NAMALWA (cell line): Measurements from ENCODE around the gene KRTAP5-8.
"Not testable (repeated sequence)": the region's sequence is repeated elsewhere in the genome, so short reads cannot be mapped to it uniquely, and the experiment has no call there.

Experiments used
- DNase-seq: peaks from one replicate; pipeline ENCODE4 v3.0.0-alpha.2; 2015; ENCODE audit warnings: low spot score

Gene KRTAP5-8

GRCh38 chr11:71507102-71507501 lies 30.7 kb upstream of the KRTAP5-8 start:
- no peak for DNase-seq

DNA sequence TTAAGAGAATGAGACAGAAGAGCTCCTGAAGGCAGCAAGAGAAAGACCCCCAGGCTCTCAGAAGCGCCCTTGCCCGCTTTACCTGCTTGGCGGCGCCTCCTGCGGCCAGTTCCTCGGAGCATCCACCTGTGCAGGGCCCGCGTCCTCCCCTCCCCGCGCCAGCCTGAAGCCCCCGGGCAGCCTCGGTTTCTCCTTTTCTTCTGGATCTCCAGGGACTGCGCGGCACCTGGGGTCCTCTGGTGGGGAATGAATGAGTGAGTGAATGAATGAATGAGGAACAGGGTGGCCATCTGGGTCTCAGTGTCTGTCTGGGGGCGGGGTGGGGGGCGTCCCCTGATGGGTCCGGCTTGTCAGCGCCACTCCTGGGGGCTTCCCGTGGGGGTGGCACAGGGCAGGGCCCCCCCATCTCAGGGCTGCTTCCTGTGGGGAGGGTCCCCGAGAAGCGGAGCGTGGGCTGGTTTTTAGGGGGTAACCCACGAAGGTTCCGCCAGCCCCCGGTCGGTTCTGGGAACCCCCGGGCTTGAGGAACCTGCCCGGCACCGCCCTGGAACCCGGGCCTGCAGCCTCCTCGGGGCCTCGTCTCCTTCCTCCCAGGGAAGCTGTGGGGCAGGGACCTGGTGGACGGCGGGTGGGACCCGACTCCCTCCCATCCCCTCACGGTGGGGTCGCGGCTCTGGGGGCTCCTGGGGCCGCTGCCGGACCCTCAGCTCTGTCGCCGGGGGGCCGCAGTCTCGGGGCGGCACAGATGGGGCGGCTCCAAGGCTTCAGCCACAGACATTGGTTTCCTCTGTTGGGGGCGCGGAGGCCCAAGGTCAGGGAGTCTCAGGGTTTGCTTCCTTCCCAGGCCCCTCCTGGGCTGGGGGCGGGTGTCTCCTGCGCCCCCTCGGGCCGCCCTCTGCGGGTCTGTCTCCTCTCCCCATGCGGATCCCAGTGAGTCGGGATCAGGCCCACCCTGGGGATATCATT lies 19.0 kb upstream of the KRTAP5-8 start:
- DNase-seq: no peak

DNA sequence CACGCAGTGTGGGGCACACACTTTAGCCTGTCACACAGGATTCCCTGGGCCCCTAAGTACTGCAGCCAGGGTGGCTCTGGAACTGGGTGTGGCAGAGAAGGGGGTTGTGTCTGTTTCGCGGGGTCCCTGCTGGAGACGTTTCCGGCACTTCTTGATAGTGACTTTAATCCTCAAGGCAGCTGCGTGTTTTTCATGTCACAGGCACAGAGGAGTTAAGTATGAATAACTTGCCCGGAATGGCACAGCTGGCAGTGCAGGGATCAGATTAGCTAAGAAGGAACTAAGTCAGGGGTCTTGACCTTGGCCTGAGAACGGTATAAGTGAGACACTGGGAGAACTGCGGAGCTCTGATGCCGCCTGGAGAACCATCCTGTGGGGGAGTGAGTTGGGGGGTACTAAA lies 18.3 kb upstream of the KRTAP5-8 start:
- DNase-seq: no peak

GRCh38 chr11:71525188-71525937 lies 12.5 kb upstream of the KRTAP5-8 start:
- DNase-seq: no peak

DNA sequence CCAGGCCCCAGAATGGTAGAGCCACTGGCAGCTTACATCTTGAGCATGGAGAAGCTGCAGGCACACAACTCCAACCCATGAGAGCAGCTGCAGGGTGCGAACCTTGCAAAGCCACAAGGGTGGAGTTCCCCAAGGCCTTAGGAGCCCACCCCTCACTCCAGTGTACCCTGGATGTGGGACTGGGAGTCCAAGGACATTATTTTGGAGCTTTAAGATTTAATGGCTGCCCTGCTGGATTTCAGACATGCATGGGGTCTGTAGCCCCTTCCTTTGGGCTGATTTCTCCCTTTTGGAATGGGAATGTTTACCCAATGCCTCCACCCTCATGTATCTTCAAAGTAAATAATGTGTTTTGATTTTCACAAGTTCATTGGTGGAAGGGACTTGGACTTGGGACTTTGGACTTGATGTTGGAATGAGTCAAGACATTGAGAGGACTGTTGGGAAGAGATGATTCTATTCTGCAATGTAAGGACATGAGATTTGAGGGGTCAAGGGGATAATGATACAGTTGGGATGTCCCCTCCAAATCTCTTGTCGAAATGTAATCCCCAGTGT lies 11.8 kb upstream of the KRTAP5-8 start:
- DNase-seq: no peak

DNA sequence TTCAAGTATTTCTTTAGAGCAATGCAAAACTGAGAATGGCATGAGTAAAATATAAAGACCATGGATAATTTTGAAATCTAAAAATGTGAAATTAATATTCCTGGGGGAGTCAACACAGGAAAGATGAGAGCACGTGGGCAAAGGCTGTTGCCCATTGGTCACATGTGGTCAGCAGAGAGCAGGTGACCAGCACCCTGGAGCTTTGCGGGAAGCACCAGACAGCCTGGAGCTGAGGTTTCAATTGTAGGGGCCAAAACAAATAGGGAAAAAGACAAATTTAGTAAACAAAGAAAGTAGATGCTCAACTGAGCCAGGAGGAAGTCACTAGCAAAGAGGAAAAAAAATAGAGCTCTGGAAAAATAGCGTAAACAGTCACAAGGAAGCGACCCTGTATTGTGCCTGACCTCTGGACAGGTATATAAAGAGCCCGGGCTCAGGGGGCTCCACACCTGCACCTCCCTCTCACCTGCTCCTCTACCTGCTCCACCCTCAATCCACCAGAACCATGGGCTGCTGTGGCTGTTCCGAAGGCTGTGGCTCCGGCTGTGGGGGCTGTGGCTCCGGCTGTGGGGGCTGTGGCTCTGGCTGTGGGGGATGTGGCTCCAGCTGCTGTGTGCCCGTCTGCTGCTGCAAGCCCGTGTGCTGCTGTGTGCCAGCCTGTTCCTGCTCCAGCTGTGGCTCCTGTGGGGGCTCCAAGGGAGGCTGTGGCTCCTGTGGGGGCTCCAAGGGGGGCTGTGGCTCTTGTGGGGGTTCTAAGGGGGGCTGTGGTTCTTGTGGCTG lies 10.8 kb upstream of the KRTAP5-8 start, which contains the start of gene KRTAP5-7:
KRTAP5-7 (plus strand) TSS at position 472 of the 780 bp plus-strand sequence; CDS start at position 506, 34 bp downstream.
- not testable (repeated sequence) for DNase-seq

DNA sequence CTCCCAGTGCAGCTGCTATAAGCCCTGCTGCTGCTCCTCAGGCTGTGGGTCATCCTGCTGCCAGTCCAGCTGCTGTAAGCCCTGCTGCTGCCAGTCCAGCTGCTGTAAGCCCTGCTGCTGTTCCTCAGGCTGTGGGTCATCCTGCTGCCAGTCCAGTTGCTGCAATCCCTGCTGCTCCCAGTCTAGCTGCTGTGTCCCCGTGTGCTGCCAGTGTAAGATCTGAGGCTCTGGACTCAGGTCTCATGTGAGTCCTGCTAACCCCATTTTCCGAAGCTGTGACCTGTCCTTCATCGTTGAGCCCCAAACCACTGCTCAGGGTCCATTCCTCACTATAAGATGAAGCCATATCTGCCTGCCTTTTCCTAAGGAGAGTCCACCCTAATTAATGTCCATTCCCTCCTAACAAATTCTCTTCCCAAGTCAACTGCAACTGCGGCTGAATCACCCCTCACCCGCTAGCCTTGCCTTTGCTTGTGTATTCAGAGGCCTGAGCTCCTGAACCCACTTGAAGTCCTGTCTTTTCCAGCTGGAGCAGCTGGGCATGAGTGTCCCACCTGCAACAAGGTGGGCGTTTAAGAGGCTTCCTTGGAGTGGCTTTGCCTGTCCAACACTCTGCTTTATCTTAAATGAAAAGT lies 10.1 kb upstream of the KRTAP5-8 start:
- DNase-seq: no peak

DNA sequence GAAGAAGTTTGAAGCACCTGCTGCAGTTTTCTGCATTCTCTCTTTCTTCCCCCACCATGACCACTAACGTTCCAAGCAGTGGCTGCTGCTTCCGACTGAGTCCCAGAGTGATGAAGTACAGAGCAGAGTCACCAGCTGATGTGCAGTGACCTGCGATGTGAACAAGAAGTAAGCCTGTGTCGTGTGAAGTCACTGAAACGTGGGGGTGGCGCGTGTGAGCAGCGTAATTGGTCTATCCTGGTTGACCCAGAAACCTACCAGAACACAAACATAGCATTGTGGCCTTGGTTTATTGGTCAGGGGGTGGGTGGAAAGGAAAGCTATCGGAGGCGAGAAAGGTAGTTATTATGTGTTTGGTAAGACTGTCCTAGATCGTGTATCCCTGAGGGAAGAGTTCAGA lies 7.2 kb upstream of the KRTAP5-8 start:
- DNase-seq: no peak

DNA sequence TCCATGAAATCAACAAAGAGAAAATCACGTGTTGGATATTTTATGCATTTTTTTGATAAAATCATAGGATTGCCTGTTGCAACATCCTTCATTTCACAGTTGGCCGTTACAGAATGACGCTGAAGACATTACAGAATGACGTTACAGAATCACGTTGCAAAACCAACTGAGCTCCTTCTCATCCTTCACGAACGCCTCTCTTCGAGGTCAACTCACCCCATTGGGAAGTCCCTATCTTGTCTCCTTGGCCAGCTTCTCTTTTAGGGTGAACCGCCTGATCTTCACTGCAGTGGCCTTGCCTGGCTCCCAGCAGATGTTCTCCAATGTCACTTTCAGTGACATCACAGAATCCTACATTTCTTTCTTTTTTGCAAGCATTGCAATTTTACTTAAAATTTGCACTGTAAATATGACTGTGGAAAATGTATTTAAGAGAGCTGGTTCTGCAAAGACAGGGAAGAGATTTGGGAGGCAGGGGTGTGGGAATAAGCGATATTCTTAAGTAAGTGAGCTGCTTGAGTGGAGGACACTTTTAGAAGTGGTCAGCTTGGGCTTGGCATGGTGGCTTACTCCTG lies 5.7 kb upstream of the KRTAP5-8 start:
- no peak for DNase-seq

GRCh38 chr11:71534711-71535608 lies 2.9 kb upstream of the KRTAP5-8 start:
- not testable (repeated sequence) for DNase-seq

- no peak for DNase-seq
Measured at GRCh38 chr11:71535825-71536224, 2.0 kb upstream of the KRTAP5-8 start.

DNA sequence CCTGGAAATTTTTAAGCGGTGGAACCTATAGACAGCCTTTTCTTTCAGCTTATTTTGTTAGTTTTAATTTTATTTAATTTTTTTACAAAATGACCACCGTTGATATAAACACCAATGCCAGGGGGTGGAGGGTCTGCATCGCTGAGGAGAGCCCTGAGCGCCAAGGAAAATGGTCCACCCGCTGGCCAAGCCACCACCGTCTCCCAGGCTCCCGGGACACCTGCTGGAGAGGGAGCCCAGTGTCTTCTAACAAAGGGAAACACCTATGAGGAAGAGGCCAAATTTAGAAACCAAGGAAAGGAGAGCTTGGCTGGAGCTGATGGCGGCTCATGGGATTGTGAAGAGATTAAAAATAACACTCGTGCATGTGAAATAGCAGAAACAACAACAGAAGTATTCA lies 288 bp upstream of the KRTAP5-8 start:
- DNase-seq: no peak

GRCh38 chr11:71538666-71538990 lies 803 bp downstream of the KRTAP5-8 start:
- DNase-seq: no peak

DNA sequence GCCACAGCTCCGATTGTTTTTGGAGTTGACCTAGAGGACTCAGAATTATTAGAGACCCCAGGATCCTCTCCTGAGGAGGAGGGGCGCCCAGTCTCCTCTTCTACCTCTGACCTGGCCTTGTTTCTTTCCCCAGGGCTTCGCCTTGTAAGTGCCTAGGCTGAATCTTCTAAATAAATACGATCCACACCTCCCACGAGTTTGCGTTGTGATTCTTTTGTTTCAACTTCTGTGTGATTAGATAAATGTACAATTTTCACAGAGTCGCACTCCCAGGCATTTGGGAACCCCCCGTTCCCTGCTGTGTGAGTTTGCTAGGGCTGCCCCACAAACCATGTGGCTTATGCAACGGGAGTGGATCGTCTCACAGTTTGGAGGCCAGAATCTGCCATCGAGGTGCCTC lies 1.2 kb downstream of the KRTAP5-8 start:
- no peak for DNase-seq

DNA sequence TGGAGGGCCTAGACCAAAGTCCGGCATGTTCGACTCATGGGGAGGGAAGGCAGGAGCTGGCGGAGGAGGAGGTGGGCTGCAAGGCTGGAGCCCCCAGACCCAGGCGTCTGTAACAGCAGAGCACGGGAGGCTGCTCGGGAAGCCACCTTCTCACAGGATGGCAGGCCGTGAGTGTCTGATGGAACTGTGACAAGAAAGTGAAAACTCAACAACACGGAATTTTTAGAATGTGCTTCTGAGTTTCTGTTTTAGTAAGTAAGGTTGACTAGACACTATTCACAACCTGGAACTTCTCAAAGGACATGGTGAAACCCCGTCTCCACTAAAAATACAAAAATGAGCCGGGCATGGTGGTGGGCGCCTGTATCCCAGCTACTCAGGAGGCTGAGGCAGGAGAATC lies 2.1 kb downstream of the KRTAP5-8 start:
- DNase-seq: not testable (repeated sequence)

DNA sequence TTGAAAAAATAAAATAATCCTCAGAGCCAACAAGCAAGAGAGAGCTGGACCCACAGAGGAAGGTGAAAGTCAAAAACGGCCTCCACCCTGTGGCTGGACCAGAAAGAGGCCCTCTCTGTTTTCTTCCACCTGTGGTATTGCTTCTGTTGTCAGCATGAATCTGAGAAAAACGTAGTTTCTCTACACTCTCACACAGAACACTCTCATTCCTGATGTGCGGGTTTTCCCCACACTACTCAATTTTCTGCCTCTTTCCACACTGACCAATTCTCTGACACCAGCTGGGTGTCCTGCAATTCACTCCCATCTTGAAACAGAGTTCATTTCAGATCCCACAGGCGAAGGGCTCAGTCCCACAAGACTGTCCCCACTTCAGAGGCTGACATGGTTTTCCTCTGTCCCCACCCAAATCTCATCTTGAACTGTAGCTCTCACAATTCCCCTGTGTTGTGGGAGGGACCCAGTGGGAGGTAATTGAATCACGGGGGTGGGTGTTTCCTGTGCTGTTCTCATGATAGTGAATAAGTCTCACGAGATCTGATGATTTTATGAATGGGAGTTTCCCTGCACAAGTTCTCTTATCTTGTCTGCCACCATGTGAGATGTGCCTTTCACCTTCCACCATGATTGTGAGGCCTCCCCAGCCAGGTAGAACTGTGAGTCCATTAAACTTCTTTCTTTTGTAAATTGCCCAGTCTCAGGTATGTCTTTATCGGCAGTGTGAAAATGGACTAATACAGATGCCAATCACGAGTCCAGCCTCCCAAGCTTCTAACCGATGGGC lies 2.9 kb downstream of the KRTAP5-8 start:
- DNase-seq: not testable (repeated sequence)

DNA sequence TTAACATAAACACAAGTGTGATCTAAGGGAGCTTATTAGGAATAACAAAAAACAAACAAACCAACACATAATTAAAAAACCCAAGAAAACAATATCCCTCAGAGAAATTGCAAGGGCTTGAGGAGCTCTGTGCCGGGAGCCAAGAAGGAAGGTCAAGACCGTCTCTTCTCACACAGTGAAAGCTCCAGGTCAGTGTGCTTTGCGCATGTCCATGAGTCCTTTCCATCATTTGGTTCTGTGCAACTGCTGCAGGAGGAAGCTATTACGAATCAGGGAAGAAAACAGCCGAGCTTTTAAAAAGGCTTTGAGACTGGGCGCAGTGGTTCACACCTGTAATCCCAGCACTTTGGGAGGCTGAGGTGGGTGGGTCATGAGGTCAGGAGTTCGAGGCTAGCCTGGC lies 4.6 kb downstream of the KRTAP5-8 start:
- no peak for DNase-seq

- DNase-seq: no peak
Measured at GRCh38 chr11:71542879-71543777, 5.3 kb downstream of the KRTAP5-8 start.
